ENCODE results near the gene ALB. TPM values are rescaled to one million over a fixed set of nuclear protein-coding genes. Genes with fewer than 3 reads are reported as not detected.

Gene ALB
- total RNA-seq, 1 donor from 2014 or later, result not detected

- intact Hi-C loops (cut with micrococcal nuclease), result no loop called here
Observed at GRCh38 chr4:73450398-73451004, 46.4 kb downstream of the ALB start.

- intact Hi-C loops (cut with micrococcal nuclease), result no loop called here
Observed at GRCh38 chr4:73451404-73451803, 47.3 kb downstream of the ALB start.

- intact Hi-C loops (cut with micrococcal nuclease), result no loop called here
Observed at GRCh38 chr4:73451981-73452747, 48.1 kb downstream of the ALB start.

GRCh38 chr4:73452953-73453700 is 49.0 kb downstream of the ALB start:
- intact Hi-C loops (cut with micrococcal nuclease), result no loop called here

- intact Hi-C loops (cut with micrococcal nuclease), result no loop called here
Observed at GRCh38 chr4:73453701-73454005, 49.6 kb downstream of the ALB start.

GRCh38 chr4:73454920-73455319 is 50.8 kb downstream of the ALB start:
- intact Hi-C loops (cut with micrococcal nuclease), result no loop called here

GRCh38 chr4:73456177-73457022 is 52.3 kb downstream of the ALB start:
- intact Hi-C loops (cut with micrococcal nuclease), result no loop called here

- intact Hi-C loops (cut with micrococcal nuclease), result no loop called here
Observed at GRCh38 chr4:73458184-73459047, 54.3 kb downstream of the ALB start.

GRCh38 chr4:73459048-73459421 is 54.9 kb downstream of the ALB start:
- intact Hi-C loops (cut with micrococcal nuclease), result no loop called here

GRCh38 chr4:73460913-73461522 is 56.9 kb downstream of the ALB start:
- intact Hi-C loops (cut with micrococcal nuclease), result no loop called here

- intact Hi-C loops (cut with micrococcal nuclease), result no loop called here
Observed at GRCh38 chr4:73468170-73468569, 64.1 kb downstream of the ALB start.

- intact Hi-C loops (cut with micrococcal nuclease), result no loop called here
Observed at GRCh38 chr4:73470728-73471127, 66.6 kb downstream of the ALB start.

Other genes starting within 250 kb of the ALB start
- 63.9 and 65.0 TPM in 2 replicates for gene ANKRD17, start 145.5 kb upstream of the ALB start, total RNA-seq
- gene AFP, start 31.9 kb downstream of the ALB start, total RNA-seq, result not detected in 2 replicates
- gene AFM, start 77.5 kb downstream of the ALB start, total RNA-seq, result not detected in 2 replicates
- gene RASSF6, start 216.1 kb downstream of the ALB start, total RNA-seq, result not detected in 2 replicates